HG03097 (cell line): ENCODE measurements around the gene STAT5B.
A peak's percentile ranks its signal among the peaks of the same experiment; 100 is the strongest.
"Not testable (repeated sequence)": the region's sequence is repeated elsewhere in the genome, so short reads cannot be mapped to it uniquely, and the experiment has no call there.

Experiments
- ATAC-seq: cut with Tn5 transposase; IDR thresholded peaks from one replicate; pipeline ENCODE4 v1.9.1; 2021; ENCODE audit not compliant: unreplicated experiment, low FRiP score

The STAT5B gene

GRCh38 chr17:42271006-42271778, 5.0 kb downstream of the STAT5B start:
- no peak for ATAC-seq

DNA sequence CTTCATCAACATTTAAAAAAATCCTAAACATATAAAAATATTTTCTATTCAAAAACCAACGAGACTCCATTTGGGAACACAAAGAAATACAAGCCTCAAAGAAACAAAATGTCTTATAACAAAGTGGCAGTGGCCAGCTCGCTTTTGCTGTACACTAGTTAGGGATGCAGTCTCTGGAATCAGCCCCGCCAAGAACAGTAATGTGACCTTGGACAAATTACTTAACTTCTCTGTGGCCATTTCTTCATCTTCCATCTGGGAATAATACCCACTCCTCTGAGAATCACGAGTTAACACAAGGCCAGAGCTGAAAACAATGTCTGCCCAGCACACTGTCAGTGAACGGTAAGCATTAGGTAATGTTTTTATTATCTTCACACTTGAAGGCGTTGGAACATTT, 5.6 kb downstream of the STAT5B start:
- ATAC-seq = no peak

DNA sequence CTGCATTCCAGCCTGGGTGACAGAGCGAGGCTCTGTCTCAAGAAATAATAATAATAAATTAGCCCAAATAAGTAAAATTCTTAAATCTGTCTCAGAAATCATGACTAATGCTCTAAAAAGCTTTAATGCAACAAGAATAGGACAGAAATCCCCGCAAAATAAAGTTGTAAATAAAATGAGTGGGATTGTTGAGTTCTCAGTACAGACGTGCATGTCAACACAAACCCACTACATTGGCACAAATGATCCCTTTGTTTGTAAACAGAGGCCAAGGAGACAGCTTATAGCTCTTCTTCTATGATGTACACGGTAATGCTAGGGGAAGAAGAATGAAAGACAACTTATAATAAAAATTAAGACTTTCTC, 6.0 kb downstream of the STAT5B start:
- no peak for ATAC-seq

- no peak for ATAC-seq
These were observed 8.0 kb downstream of the STAT5B start for GRCh38 chr17:42268236-42268635.

- ATAC-seq = no peak
These were observed 9.0 kb downstream of the STAT5B start for GRCh38 chr17:42266918-42267766.

DNA sequence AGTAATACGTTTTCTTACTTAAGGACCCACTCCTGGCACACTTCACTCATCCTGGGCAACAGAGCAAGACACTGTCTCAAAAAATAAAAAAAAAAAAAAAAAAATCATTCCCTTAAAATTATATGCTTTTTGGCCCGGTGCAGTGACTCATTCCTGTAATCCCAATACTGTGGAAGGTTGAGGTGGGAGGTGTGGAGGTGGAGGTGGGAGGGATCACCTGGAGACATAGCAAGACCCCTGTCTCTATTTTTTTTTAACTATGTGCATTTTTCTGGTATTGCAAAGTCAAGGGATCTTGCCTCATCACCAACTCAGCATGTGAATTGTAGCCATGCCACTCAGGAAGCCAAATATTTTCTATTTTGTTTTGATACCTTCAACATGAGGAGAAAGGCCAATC, 9.7 kb downstream of the STAT5B start:
- ATAC-seq = no peak

GRCh38 chr17:42264366-42264765, 11.8 kb downstream of the STAT5B start:
- not testable (repeated sequence) for ATAC-seq

- ATAC-seq = no peak
These were observed 15.9 kb downstream of the STAT5B start for GRCh38 chr17:42260318-42260717.

DNA sequence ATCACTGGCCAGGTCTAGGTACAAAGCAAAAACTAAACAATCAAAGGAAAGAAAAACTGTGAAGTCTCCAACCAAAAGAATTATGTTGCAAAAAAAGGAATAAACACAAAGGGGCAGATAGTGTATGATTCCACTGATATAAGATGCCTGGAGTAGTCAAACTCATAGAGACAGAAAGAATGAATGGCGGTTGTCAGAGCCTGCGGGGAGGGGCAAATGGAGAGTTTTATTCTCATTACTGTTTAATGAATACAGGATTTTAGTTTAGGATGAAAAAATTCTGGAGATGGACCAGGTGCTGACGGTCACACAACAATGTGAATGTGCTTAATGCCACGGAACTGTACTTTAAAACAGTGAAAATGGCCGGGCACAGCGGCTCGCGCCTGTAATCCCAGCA, 20.7 kb downstream of the STAT5B start:
- no peak for ATAC-seq

DNA sequence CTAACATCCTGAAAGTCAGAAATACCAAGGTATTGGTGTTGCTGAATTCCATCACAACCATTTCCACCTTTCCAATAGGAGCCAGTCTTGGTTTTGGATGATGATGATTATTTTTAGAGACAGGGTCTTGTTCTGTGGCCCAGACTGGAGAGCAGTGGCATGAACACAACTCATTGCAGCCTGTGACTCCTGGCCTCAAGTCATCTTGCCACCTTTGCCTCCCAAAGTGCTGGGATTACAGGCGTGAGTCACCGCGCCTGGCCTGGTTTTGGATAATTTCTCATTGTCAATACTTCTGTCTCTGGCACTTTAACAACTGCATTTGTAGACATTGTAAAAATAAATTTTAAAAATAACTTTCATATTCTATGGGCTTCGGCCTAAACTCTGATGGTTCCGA, 22.6 kb downstream of the STAT5B start:
- ATAC-seq = no peak

DNA sequence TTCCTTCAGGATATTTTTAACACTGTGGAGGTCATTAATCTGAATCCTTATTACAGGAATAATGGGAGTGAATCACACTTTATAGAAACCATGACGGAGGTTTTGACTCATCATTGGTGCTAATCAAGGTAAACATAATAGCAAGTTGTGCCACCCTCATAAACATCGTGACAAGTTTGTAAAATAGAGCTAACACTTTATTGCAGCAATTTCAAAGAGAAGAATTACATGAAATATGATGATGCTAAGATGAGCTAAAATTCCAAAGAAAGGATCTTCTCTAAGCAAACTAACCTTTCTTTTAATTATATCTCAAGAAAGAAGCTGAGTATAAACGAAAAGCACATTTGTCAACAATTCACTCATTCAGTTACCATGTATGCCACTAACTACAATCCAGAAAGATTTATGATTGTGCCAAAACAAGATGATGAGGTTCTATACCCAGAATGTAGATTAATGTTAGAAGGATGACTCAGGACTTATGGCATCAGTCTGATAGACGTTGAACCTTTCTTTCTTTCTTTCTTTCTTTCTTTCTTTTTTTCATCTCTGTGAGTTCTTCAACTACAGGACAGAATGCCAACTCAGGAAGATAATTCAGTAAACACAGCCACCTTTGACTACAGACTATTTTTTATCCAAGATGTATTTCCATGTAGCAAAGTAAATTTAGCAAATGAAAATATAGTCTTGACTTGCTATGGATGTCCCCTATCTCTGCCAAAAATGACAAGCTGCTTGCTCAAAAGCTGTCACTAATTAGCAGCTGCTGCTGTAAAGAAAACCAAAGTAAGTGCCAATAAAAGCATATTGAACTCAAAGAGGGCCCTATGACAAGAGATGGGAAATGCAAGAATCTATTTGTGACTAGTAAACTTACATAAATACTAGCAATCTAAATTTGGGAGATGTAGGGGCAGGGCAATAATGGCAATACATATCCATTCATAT, 23.3 kb downstream of the STAT5B start:
- ATAC-seq = no peak

DNA sequence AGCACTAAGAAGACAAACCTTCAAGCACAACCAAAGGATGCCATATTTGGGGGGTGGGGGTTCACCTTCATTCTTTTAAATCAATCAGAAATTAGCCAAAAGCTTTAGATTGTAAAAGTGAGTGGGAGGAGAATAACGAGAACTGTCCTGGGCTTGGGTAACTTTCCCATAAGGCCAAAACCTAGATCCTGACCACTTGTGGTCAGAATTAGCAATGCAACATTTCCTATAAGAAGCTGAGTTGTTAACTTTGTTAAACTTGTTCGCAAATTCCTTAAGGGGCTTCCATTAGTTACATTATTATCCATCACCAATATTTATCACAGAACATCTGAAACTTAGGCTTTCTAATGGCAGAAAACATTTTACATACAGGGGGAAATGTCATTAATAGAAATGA, 25.1 kb downstream of the STAT5B start:
- ATAC-seq = no peak

DNA sequence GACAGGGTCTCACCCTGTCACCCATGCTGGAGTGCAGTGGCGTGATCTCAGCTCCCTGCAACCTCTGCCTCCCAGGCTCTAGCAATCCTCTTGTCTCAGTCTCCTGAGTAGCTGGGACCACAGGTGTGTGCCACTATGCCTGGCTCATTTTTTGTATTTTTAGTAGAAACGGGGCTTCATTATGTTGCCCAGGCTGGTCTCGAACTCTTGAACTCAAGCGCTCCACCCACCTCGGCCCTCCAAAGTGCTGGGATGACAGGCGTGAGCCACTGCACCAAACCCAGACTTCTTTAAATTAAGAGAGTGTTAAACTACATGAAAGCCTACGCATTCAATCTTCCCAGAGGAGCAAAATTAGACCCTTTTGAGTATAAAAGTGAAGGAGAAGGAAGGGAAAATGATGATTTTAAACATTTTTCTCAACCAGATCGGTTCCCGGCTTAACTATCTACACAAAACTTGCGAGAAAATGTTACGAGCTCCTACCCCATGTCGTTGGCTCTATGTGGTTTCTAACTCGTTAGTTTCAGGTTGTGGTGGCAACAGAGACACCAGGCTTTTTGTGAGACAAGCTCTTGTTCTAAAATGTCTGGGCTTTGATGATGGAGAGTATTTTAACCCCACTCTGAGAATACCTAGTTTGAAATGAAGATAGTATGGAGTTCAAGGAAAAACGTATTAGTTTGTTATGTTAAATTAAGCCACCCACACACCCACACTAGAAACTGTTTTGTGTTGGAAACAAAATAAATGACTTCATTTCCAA, 26.3 kb downstream of the STAT5B start:
- no peak for ATAC-seq

- ATAC-seq = peak; percentile 72
These were observed 27.6 kb downstream of the STAT5B start for GRCh38 chr17:42248351-42249179.

DNA sequence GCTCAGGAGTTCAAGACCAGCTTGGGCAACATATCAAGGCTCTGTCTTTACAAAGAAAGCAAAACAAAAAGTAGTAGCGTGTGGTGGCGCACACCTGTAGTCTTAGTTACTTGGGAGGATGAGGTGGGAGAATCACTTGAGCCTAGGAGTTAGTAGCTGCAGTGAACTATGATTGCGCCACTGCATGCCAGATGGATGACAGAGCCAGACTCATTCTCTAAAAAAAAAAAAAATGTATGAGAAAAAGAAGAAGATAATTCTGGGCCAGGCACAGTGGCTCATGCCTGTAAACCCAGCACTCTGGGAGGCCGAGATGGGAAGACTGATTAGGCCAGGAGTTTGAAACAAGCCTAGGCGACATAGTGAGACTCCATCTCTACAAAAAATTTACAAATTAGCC, 28.5 kb downstream of the STAT5B start:
- no peak for ATAC-seq

GRCh38 chr17:42246515-42246914, 29.7 kb downstream of the STAT5B start:
- ATAC-seq = no peak

DNA sequence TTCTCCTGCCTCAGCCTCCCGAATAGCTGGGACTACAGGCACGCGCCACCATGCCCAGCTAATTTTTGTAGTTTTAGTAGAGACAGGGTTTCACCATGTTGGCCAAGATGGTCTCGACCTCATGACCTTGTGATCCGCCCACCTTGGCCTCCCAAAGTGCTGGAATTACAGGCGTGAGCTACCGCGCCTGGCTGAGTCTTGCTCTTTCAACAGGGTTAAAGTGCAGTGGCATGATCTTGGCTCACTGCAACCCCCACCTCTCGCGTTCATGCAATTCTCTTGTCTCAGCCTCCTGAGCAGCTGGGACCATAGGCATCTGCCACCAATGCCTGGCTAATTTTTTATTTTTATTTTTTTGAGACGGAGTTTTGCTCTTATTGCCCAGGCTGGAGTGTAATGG, 31.0 kb downstream of the STAT5B start:
- ATAC-seq = not testable (repeated sequence)

- ATAC-seq = not testable (repeated sequence)
These were observed 32.1 kb downstream of the STAT5B start for GRCh38 chr17:42244116-42244515.

DNA sequence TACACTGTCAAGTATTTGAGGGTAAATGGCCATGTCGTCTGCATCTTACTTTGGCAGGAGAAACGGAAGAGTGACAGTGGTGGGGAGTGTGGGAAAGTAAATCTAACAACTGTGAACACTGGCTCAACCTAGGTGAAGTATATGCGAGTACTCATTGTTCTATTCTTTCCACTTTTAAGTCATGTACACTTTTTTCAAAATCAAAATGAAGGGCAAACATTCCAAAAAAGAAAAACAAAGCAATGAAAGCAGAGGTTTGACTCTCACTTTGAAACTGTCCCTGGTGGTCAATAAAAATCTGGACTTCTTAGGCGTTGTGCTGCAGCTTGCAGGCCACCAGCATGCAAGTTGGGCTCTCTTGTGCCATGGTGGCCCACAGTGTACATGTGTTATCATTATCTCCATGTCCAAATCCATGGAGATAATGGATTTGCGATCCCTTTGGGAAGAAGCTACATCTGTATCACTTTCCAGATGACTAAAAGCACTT, 32.7 kb downstream of the STAT5B start:
- no peak for ATAC-seq
